Testis (tissue), 2 donors: Measurements from ENCODE around the gene SLC3A2.

Experiments used
- POLR2A ChIP-seq: fragments of 450-650 bp; IDR thresholded peaks from one replicate; pipeline ENCODE4 v1.6.1; 2017; ENCODE audit warnings: antibody characterized with exemption, mild to moderate bottlenecking, moderate library complexity
- TF ChIP-seq, protein P1 (sequence below), 3 experiments: fragments of 450-650 bp in 2 of 3; fragments of 200-600 bp in 1 of 3; sonication (generic) in 1 of 3; IDR thresholded peaks; one replicate each; pipeline ENCODE4 v1.5.1; 2016 to 2019; ENCODE audit warnings: antibody characterized with exemption in 3 of 3, mild to moderate bottlenecking in 2 of 3, moderate library complexity in 1 of 3

DNA sequence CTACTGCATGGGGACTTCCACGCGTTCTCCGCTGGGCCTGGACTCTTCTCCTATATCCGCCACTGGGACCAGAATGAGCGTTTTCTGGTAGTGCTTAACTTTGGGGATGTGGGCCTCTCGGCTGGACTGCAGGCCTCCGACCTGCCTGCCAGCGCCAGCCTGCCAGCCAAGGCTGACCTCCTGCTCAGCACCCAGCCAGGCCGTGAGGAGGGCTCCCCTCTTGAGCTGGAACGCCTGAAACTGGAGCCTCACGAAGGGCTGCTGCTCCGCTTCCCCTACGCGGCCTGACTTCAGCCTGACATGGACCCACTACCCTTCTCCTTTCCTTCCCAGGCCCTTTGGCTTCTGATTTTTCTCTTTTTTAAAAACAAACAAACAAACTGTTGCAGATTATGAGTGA is 7.7 kb downstream of the SLC3A2 start:
- TF ChIP-seq POLR2A, result no peak
- TF ChIP-seq, protein P1, sequence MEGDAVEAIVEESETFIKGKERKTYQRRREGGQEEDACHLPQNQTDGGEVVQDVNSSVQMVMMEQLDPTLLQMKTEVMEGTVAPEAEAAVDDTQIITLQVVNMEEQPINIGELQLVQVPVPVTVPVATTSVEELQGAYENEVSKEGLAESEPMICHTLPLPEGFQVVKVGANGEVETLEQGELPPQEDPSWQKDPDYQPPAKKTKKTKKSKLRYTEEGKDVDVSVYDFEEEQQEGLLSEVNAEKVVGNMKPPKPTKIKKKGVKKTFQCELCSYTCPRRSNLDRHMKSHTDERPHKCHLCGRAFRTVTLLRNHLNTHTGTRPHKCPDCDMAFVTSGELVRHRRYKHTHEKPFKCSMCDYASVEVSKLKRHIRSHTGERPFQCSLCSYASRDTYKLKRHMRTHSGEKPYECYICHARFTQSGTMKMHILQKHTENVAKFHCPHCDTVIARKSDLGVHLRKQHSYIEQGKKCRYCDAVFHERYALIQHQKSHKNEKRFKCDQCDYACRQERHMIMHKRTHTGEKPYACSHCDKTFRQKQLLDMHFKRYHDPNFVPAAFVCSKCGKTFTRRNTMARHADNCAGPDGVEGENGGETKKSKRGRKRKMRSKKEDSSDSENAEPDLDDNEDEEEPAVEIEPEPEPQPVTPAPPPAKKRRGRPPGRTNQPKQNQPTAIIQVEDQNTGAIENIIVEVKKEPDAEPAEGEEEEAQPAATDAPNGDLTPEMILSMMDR (IDR thresholded peaks at IDR 0.05), result no peak
